HG03469 (cell line): Measurements from ENCODE around the gene CFAP97D2.
"Not testable (repeated sequence)": the region's sequence is repeated elsewhere in the genome, so short reads cannot be mapped to it uniquely, and the experiment has no call there.

Experiments used
- ATAC-seq: cut with Tn5 transposase; IDR thresholded peaks from one replicate; pipeline ENCODE4 v1.9.1; 2021; ENCODE audit warnings: mild to moderate bottlenecking, moderate library complexity, moderate number of reproducible peaks; ENCODE audit not compliant: unreplicated experiment

Gene CFAP97D2

DNA sequence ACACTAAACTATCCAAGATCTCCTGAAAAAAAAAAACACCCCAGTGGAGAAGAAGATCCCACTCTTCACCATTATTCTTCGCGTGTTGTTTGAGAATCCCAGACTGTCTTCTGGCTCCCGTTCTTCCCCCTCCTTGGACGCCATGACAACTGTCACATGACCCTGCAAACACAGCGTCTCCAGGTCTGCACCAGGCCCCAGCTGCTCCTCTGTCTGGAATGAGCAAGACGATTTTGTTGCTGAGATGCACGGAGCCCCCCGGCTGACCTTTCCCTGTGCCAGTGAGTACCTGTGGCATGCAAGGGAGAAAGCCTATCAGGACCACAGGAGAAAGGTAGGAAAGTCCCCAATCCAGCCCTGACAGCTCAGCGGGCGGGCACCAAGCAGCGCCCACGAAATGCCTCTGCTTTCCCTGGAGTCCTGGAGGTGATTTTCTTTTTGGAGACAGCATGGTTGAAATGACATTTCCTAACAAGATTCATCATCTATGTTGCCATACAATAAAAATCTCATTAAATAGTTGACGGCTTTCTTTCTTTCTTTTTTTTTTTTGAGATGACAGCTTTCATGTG is at the start of gene CFAP97D2:
CFAP97D2 (plus strand) TSS at position 171 of the 572 bp plus-strand sequence; CDS start at position 245, 74 bp downstream.
- no peak for ATAC-seq

DNA sequence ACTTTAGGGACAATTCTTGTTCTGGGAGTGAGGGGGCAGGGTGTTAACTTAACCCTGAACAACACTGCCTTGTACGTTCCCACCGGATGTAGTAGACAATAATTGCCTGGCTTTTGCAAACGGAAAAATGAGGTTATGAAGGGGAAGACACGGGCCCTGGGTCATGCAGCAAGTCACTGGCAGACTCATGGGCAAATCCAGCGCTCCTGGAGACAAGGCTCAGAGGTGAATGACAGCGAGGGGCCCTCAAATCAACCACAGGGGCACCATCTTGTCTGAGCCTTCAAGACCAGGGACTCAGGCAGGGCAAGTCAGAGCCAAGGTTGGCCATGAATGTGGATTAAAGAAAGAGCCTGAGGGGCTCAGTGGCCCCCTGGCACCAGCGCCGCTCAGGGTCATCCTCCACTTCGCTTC is 49.4 kb upstream of the CFAP97D2 start:
- no peak for ATAC-seq

DNA sequence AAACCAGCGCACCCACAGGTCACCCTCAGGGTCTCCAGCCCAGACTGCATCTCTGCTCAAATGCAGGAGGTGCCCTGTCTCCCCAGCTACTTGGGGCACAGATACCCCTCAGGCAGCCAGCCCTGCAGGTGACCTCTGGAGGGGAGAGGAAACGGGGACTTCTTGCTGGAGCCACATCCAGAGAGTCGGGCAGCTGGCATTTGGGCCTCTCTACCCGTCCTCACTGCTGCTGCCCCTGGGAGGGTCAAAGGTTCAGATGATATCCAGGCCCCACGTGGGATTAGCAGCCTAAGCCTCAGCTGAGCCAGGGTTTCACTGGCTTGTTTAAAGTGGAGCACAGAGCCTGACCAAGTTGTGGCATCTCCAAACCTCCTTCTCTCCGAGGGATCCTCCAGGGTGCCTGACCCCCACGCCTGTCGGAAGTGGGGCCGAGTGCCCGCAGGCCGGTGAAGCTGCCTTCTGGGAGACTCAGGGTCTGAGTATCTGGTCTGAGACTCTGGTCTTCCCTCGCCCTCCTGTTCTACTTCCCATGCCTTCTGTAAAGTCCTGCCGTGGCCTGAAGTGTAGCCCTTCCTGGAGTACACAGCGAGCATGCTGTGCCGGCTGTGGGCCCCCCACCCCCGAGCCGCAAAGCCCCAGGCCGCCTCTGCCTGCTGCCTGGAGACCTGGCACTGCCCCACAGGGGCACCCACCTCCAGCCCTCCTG is 48.8 kb upstream of the CFAP97D2 start:
- ATAC-seq: no peak

DNA sequence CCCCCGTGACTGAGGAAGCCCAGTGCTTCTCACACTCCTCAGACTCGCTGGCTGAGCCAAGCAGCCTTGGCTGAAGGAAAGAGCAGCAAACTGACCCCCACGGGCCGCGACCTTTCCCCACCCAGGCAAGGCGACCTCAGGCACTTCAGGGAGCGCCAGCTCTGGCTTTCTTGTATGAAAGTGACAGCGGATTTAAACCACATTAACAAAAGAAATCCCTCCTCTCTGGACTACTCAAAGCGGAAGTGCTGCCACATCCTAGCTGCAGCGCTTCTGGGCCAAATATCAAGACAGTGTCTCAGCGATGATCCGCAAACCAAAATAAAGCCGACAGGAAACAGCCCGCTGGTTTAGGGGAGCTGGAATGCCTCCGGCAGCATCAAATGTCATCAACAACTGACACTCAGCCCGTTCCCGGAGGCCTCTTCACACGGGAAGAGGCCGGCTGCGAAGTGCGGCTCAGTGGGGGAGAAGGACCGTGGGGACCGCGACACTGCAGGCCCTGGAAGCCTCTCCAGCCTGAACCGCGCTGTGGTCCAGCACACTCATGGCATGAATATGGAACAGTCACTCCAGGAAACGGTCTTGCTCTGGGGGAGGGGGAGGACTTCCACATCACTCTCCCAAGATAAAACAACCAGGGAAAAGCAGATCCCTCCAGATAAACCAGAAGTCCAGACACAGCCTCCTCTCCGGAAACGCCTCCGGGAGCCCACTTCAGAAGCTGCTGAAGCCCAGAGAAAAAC is 48.0 kb upstream of the CFAP97D2 start:
- no peak for ATAC-seq

DNA sequence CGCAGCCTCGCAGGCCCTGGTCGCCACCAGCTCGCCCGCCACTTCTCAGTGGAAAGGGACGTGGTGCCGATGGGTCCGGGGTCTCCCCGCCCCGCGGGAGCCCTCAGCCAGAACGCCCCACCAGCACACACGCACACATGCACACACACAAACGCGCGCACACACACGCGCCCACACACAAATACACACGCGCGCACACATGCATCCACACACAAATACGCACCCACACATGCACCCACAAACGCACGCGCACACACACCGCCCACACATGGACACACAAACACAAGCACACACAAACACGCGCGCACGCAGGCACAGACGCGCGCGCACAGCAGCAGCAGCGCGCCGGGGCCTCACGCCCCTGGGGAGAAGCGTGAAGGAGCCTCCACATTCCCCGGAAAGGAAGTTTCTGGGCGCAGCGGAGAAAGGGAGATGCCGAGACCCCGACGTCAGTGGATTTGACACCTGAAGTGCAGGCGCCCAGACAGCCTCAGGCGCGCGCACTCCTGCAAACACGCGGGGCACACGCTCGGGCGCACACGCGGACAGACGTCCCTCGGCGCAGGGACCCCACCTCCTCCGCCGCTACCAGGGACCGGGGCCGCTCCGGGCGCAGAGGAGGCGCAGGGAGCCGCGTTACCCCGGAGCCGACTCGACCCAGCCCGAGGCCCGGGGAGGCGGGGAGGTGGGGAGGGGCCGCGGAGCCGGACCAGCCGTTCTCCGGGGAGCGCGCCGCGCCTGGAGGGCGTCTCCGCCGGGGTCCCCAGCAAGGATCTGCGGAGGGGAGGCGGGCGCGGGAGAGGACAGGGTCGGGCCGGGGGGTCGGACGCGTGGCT is 47.3 kb upstream of the CFAP97D2 start:
- ATAC-seq: no peak

DNA sequence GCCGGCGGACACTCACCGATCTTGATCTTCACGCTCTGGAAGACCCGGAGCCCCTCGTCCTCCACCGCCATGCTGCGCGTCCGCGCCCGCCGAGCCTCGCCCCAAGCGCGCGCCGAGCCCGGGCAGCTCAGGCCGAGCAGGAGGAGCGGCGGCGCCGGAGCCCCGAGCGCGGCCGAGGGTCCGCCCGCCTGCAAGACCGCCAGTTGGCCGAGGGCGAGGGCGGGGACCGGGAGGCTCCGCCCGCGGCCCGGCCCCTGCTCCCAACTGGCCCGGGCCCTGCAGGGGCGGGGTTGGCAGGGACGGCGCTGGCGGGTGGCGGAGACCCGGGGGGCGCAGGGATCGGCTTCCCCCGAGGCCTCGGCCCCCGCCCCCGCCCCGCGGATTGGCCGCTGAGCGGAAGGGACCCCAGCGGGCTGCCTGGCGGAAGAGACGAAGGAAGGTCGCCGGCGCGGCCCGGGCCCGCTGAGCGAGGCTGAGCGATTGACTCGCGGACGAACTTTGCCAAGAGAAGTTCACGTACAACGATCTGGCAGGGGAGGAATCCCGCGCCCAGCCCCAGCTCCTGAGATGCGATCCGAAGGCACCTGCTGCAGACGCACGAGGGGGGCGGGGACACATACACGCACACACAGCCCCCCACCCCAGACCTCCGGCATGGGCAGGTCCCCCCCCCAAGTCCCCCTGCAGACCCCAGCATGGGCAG is 46.5 kb upstream of the CFAP97D2 start, which contains the start of gene RASA3:
RASA3 (minus strand) TSS at position 205 of the 703 bp plus-strand sequence; CDS start at position 71, 134 bp downstream.
- ATAC-seq: peak; percentile 41

DNA sequence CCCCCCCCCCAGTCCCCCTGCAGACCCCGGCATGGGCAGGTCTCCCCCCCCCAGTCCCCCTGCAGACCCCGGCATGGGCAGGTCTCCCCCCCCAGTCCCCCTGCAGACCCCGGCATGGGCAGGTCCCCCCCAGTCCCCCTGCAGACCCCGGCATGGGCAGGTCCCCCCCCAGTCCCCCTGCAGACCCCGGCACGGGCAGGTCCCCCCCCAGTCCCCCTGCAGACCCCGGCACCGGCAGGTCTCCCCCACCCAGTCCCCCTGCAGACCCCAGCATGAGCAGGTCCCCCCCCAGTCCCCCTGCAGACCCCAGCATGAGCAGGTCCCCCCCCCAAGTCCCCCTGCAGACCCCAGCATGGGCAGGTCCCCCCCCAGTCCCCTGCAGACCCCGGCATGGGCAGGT is 45.9 kb upstream of the CFAP97D2 start:
- ATAC-seq: not testable (repeated sequence)

DNA sequence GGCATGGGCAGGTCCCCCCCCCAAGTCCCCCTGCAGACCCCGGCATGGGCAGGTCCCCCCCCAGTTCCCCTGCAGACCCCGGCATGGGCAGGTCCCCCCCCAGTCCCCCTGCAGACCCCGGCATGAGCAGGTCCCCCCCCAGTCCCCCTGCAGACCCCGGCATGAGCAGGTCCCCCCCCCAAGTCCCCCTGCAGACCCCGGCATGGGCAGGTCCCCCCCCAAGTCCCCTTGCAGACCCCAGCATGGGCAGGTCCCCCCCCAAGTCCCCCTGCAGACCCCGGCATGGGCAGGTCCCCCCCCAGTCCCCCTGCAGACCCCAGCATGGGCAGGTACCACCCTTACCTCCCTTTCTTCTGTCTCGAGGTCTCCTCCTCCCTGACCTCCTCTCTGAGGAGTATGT is 45.5 kb upstream of the CFAP97D2 start:
- ATAC-seq: not testable (repeated sequence)

DNA sequence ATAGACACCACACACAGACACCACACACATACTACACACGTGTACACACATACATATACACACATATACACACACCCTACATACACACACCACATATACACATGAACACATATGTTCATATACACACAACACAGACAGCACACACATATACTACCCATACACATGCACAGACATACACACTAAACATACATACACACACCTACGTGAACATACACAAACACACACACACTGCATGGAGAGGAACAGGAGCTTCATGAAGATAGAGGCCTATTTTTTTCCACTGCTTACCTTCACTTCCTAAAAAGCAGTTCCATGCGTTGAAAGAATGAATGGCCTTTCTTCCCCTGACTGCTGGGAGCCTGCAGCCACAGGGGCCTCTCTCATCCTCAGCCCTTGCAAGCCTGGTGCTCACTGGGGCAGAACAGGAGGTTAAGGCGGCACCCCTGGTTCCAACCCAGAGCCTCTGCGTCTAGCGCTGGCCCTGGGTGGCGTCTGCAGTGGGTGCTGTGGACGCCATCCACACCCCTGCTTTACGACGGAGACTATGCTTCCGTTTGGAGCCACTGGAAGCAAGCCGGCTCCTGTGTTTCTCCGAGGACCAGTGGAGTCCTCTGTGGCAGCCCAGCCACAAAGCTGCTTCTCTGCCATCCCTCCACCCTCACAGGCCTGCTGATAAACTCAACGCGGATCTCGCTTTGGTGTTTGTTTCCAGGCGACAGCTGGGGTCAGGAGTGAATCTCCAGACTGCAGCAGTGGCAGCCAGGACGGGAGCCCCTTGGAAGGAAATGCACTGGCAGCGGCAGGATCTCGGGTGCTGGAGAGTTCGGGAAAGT is 44.7 kb upstream of the CFAP97D2 start:
- no peak for ATAC-seq

DNA sequence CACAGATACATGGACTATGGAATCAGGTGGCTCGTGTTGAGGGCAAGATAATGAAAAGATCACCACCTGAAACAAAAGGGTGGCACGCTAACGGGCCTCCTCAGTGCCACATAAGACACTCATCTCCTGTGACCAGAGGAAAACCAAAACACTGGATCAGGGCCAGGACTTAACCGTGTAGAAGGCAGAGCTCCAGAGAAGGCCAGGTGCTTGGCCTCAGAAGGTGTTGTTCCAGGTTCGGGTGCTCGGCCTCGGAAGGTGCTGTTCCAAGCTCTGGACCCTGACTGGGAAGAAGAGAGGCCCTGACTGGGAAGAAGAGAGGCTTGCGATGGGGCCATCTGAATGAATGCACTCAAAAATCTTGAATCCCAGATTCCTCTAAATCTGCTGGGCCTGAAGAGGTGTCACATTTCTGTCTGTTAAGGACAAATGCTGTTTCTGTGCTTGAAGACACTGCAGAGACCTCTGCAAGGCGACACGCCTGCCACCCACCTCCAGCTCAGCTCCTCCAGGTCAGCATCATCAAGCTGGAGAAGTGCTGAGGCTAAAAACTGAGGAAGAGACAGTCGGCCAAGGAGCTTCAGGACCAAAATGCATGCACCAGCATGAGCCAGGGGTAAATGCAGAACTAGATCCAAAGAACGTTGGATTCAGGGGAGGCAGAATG is 44.0 kb upstream of the CFAP97D2 start:
- no peak for ATAC-seq

DNA sequence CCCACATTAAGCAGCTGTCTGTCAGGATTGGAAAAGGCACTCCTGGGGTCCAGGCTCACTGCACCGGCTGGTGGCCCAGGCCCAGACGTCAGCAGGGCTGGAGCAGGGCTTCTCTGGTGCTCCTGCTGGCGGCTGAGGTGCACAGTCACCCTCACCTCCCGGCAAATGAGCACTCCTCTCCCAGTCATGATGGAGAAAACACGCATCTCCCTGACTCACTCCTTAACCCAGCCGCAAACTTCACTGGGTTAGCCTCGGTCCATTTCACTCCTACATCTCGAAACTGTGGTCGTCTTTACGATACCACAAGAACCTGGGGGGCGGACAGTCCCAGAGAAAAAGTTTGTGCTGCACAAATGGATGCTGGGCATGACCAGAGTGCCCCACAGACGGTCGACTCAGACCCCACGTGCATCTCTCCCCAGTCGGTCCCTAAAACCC is 43.3 kb upstream of the CFAP97D2 start:
- ATAC-seq: no peak

DNA sequence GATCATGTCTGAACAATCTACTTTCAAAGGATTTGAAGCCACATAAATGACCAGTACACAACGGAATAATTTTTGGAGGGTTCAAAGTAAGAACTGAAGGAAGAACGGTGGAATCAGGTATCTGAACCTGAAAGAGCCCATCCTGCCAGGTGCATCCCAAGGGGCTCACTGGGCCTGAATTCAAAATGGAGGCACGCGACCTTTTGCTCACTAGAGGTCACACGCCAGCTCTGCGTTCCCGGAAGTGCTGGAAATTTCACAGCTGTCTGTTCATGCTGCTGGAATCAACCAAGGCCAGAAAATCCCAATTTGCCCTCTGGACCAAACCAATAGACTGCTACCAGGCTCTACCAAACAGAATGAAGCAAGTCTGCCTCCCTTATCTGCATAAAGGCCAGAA is 42.5 kb upstream of the CFAP97D2 start:
- no peak for ATAC-seq

DNA sequence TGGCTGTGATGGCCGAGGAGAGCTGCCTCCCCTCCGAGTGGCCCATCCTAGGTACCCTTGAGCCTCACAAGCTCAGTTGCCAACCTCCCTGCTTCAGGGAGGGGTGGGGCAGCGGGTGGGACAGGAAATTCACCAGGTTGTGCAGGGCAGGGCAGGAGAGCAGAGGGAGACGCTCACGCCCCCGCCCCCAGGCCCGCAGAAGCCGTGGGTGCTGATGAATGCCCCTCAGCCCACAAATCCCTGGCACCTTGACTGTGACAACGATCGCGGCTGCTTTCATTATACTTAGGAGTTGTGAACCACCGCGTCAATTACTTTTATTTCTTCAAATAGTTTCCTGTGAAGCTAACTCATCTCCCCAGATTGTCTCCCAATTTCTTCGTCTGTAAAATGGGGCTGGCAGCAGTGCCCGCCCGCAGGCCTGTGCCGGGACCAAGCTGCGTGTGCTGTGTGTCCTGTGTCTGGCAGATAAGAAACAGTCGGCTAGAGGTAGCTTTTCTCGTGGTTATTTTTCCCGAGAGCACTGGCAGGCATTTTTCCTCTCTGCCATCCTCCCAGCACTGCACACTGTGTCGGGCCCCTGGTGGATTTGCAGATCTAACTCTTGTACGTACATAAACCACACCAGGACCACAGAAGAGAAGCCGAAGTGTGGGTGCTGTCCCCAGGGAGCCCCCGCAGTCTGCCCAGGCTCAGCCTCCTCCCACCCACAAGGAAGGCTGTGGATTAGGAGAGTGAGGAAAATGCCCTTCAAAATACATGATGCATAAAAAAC is 38.7 kb upstream of the CFAP97D2 start:
- ATAC-seq: no peak

DNA sequence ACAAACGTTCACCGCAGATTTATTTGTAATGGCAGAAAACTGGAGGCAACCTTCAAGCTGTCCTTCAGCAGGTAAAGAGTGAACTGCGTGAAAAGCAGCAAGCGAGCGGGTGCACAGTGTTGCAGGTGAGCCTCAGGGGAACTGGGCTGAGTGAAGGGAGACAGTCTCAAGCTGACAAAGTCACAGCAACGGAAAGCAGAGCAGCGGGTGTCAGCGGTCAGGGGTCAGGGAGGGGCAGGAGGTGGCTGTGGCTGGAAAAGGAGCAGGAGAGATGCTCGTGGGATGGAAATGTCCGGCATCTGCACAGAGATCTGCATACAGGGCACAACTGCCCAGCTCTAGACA is 38.2 kb upstream of the CFAP97D2 start:
- ATAC-seq: no peak

DNA sequence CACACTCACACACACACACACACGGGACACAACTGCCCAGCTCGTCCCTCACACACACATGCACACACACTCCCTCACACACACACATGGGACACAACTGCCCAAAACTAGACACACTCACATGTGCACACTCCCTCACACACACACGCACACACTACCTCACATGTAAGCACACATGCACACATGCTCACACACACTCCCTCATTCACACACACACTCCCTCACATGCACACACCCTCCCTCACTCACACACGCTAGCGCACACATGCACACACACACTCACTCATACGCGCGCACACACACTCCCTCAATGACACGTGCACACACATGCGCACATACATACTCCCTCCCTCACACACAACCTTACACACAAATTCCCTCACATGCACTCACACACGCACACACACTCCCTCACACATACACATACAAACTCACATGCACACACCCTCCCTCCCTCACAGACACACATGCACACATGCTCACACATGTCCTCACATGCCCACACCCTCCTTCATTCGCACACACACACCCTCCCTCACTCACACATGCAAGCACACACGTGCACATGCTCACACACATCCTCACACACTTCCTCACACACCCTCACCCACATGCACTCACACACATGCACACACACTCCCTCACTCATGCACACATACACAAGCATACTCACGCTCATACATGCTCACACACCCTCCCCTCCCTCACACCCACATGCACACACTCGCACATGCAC is 37.6 kb upstream of the CFAP97D2 start:
- ATAC-seq: no peak

DNA sequence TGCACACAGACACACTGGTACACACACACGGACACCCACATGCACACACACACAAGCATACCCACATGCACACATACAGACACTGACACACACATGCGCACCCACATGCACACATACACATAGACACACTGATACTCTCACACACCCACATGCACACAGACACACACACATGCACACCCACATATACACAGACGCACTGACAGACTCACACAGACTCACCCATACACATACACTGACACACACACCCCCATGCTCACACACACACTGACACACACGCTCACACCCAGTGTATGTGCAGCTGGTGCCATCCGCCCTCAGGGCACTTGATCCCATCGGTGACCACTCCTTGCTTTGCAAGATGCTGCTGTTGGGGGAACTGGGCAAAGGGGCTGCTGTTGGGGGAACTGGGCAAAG is 36.9 kb upstream of the CFAP97D2 start:
- ATAC-seq: no peak

DNA sequence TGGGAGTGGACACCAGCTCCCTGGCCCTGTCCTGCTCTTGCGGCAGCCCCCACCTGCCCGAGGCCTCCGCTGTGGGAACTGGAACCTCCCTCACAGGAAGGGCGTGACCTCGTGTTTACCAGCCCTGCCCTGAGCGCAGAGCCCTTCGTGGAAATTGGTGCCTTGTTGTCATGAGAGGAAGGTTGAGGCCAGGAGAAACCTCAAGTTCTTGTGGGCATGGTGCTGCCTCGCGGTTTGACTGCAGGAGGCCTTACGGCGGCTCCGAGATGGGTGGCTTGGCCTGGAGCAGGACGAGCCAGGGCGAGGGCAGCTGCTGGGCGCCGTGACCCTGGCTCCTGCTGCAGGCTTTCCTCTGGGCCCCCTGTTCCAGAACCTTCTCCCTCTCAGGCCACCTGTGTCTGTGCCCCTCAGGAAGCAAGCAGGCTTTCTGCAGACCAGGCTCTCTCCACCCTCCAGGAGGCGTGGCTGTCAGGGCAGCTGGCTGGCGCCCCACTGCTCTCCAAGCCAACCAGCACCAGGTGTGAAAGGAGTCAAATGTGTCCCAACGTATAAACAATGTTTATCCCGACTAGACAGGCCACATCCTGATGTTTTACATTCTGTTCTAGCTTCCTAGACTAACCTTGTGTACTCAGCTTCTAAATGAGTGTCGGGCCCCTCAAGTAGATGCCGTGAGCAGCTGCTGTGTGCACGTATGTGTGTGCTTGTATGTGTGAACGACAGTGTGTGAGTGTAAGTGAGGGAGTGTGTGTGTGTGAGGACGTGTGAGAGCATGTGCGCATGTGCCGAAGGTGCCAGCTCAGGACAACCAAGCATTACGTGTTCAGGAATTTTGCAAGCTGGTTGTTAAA is 36.2 kb upstream of the CFAP97D2 start:
- no peak for ATAC-seq
